ENCODE measurements around the gene SPAG16.

GRCh38 chr2:213566846-213567245 is 282.6 kb downstream of the SPAG16 start:
- TF ChIP-seq, protein P1, sequence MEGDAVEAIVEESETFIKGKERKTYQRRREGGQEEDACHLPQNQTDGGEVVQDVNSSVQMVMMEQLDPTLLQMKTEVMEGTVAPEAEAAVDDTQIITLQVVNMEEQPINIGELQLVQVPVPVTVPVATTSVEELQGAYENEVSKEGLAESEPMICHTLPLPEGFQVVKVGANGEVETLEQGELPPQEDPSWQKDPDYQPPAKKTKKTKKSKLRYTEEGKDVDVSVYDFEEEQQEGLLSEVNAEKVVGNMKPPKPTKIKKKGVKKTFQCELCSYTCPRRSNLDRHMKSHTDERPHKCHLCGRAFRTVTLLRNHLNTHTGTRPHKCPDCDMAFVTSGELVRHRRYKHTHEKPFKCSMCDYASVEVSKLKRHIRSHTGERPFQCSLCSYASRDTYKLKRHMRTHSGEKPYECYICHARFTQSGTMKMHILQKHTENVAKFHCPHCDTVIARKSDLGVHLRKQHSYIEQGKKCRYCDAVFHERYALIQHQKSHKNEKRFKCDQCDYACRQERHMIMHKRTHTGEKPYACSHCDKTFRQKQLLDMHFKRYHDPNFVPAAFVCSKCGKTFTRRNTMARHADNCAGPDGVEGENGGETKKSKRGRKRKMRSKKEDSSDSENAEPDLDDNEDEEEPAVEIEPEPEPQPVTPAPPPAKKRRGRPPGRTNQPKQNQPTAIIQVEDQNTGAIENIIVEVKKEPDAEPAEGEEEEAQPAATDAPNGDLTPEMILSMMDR (IDR thresholded peaks at IDR 0.05), result no peak
- TF ChIP-seq POLR2A (IDR thresholded peaks at IDR 0.05), result no peak
